H9 (cell line): ENCODE data around the gene KIF4A. TPM values are rescaled to one million over a fixed set of nuclear protein-coding genes. Genes with fewer than 3 reads are reported as not detected.
"Not testable (repeated sequence)": the region's sequence is repeated elsewhere in the genome, so short reads cannot be mapped to it uniquely, and the experiment has no call there.

Experiments used
- DNase-seq: peaks from one replicate; pipeline ENCODE4 v3.0.0-alpha.2; 2017
- H2AFZ ChIP-seq: one replicate; pipeline ENCODE4 v1.6.1; 2013; ENCODE audit warnings: mild to moderate bottlenecking, low read length, control low read depth, moderate library complexity
- H2AK5ac ChIP-seq: 2 replicates; pipeline ENCODE4 v1.6.1; 2013; ENCODE audit warnings: low read length, control low read depth, mixed read lengths; ENCODE audit not compliant: insufficient read length
- H2BK120ac ChIP-seq: one replicate; pipeline ENCODE4 v1.6.1; 2013; ENCODE audit warnings: low read depth, mild to moderate bottlenecking, low read length, control low read depth, inconsistent platforms; ENCODE audit not compliant: poor library complexity, severe bottlenecking
- H2BK12ac ChIP-seq: 2 replicates; pipeline ENCODE4 v1.6.1; 2013; ENCODE audit warnings: low read length, control low read depth, mixed read lengths, low read depth; ENCODE audit not compliant: insufficient read length
- H2BK15ac ChIP-seq: 2 replicates; pipeline ENCODE4 v1.6.1; 2013; ENCODE audit warnings: low read depth, low read length, control low read depth
- H2BK20ac ChIP-seq: one replicate; pipeline ENCODE4 v1.6.1; 2013; ENCODE audit warnings: low read depth, mild to moderate bottlenecking, low read length, control low read depth, inconsistent platforms; ENCODE audit not compliant: poor library complexity, severe bottlenecking
- H2BK5ac ChIP-seq: 2 replicates; pipeline ENCODE4 v1.6.1; 2013; ENCODE audit warnings: low read length, control low read depth, mixed read lengths; ENCODE audit not compliant: insufficient read length
- H3K14ac ChIP-seq: 2 replicates; pipeline ENCODE4 v1.6.1; 2013; ENCODE audit warnings: low read length, control low read depth; ENCODE audit not compliant: insufficient read depth
- H3K18ac ChIP-seq: 2 replicates; pipeline ENCODE4 v1.6.1; 2013; ENCODE audit warnings: low read depth, mild to moderate bottlenecking, mixed read lengths, low read length, control low read depth; ENCODE audit not compliant: insufficient read length
- H3K23ac ChIP-seq: 2 replicates; pipeline ENCODE4 v1.6.1; 2013; ENCODE audit warnings: low read length, control low read depth, mixed read lengths, low read depth; ENCODE audit not compliant: insufficient read length
- H3K23me2 ChIP-seq: 2 replicates; pipeline ENCODE4 v1.6.1; 2013; ENCODE audit warnings: low read depth, mild to moderate bottlenecking, mixed read lengths, low read length, control low read depth; ENCODE audit not compliant: insufficient read length, poor library complexity, severe bottlenecking
- H3K27ac ChIP-seq: 2 replicates; pipeline ENCODE4 v1.5.1; 2013; ENCODE audit warnings: low read length, control low read depth, mixed read lengths, low read depth; ENCODE audit not compliant: insufficient read length
- H3K27me3 ChIP-seq: 2 replicates; pipeline ENCODE4 v1.6.1; 2013; ENCODE audit warnings: low read length, control low read depth, inconsistent platforms; ENCODE audit not compliant: insufficient read depth
- H3K4ac ChIP-seq: 2 replicates; pipeline ENCODE4 v1.6.1; 2013; ENCODE audit warnings: low read depth, mild to moderate bottlenecking, control low read depth, inconsistent platforms, low read length, moderate library complexity
- H3K4me1 ChIP-seq: 2 replicates; pipeline ENCODE4 v1.6.1; 2013; ENCODE audit warnings: low read length, control low read depth, inconsistent platforms; ENCODE audit not compliant: insufficient read depth
- H3K4me2 ChIP-seq: 2 replicates; pipeline ENCODE4 v1.6.1; 2013; ENCODE audit warnings: low read length, control low read depth, mixed read lengths; ENCODE audit not compliant: insufficient read length, insufficient read depth
- H3K56ac ChIP-seq: 2 replicates; pipeline ENCODE4 v1.6.1; 2013; ENCODE audit warnings: low read depth, mild to moderate bottlenecking, mixed read lengths, low read length, control low read depth; ENCODE audit not compliant: insufficient read length
- H3K79me1 ChIP-seq: 2 replicates; pipeline ENCODE4 v1.6.1; 2013; ENCODE audit warnings: low read depth, mild to moderate bottlenecking, moderate library complexity, low read length, control low read depth, inconsistent platforms; ENCODE audit not compliant: insufficient read depth, poor library complexity, severe bottlenecking
- H3K79me2 ChIP-seq: 2 replicates; pipeline ENCODE4 v1.6.1; 2013; ENCODE audit warnings: low read length, control low read depth, inconsistent platforms; ENCODE audit not compliant: insufficient read depth
- H3K9ac ChIP-seq: 2 replicates; pipeline ENCODE4 v1.6.1; 2013; ENCODE audit warnings: low read length, control low read depth, mixed read lengths; ENCODE audit not compliant: insufficient read length; ENCODE audit errors: extremely low read depth
- H3K9me3 ChIP-seq: one replicate; pipeline ENCODE4 v1.6.1; 2013; ENCODE audit warnings: low read depth, low read length, inconsistent platforms; ENCODE audit not compliant: control insufficient read depth
- H3T11ph ChIP-seq: one replicate; pipeline ENCODE4 v1.6.1; 2013; ENCODE audit warnings: mild to moderate bottlenecking, low read length, control low read depth, inconsistent platforms
- H4K20me1 ChIP-seq: one replicate; pipeline ENCODE4 v1.6.1; 2013; ENCODE audit not compliant: control insufficient read depth, insufficient read length, insufficient read depth
- H4K5ac ChIP-seq: 2 replicates; pipeline ENCODE4 v1.6.1; 2013; ENCODE audit warnings: low read depth, mild to moderate bottlenecking, mixed read lengths, low read length, control low read depth; ENCODE audit not compliant: insufficient read length
- H4K8ac ChIP-seq: replicated peaks from 2 replicates; pipeline ENCODE4 v1.6.1; 2013; ENCODE audit warnings: low read length, control low read depth, mixed read lengths, low read depth; ENCODE audit not compliant: insufficient read length
- H4K91ac ChIP-seq: 2 replicates; pipeline ENCODE4 v1.6.1; 2013; ENCODE audit warnings: low read depth, mild to moderate bottlenecking, moderate library complexity, mixed read lengths, low read length, control low read depth; ENCODE audit not compliant: insufficient read length
- H3K27ac Mint-ChIP-seq, 3 experiments: 2 replicates in 2 of 3; 3 replicates in 1 of 3; pipeline ENCODE4 v1.8.0; 2020 to 2021; ENCODE audit warnings: mixed read lengths in 3 of 3, mild to moderate bottlenecking in 1 of 3, moderate library complexity in 1 of 3
- H3K27me3 Mint-ChIP-seq: 2 replicates; pipeline ENCODE4 v1.8.0; 2021; ENCODE audit warnings: low read depth, mild to moderate bottlenecking, moderate library complexity, mixed read lengths
- H3K36me3 Mint-ChIP-seq, 3 experiments: 2 replicates in 2 of 3; 3 replicates in 1 of 3; pipeline ENCODE4 v1.8.0; 2020 to 2021; ENCODE audit warnings: low read depth in 3 of 3, mixed read lengths in 3 of 3; ENCODE audit not compliant: insufficient read depth in 1 of 3
- H3K4me1 Mint-ChIP-seq, 2 experiments: 2 replicates each; pipeline ENCODE4 v1.8.0; 2020; ENCODE audit warnings: mixed read lengths in 2 of 2
- H3K4me3 Mint-ChIP-seq, 2 experiments: 2 replicates in 1 of 2; 3 replicates in 1 of 2; pipeline ENCODE4 v1.8.0; 2020 to 2021; ENCODE audit warnings: mild to moderate bottlenecking in 2 of 2, mixed read lengths in 2 of 2, moderate library complexity in 1 of 2
- H3K9me3 Mint-ChIP-seq, 2 experiments: 2 replicates in 1 of 2; 3 replicates in 1 of 2; pipeline ENCODE4 v1.8.0; 2020; ENCODE audit warnings: mild to moderate bottlenecking in 2 of 2, mixed read lengths in 2 of 2, moderate library complexity in 1 of 2
- WGBS: extraction: QIAGEN DNeasy Blood & Tissue Kit; methylation state at CpG from one replicate; pipeline ENCODE4 v1.1.7; 2013; ENCODE audit warnings: missing lambda C conversion rate, low lambda C conversion rate, mixed read lengths; ENCODE audit not compliant: insufficient read length; ENCODE audit errors: extremely low coverage; 5-methylcytosine and 5-hydroxymethylcytosine counted together
- total RNA-seq: library from RNA; stranded (reverse); gene quantifications from 2 replicates; pipeline ENCODE4 v1.2.1, GENCODE V29; 2021

Gene KIF4A
- total RNA-seq, 1 experiment from 2014 or later: 41.8 TPM

DNA sequence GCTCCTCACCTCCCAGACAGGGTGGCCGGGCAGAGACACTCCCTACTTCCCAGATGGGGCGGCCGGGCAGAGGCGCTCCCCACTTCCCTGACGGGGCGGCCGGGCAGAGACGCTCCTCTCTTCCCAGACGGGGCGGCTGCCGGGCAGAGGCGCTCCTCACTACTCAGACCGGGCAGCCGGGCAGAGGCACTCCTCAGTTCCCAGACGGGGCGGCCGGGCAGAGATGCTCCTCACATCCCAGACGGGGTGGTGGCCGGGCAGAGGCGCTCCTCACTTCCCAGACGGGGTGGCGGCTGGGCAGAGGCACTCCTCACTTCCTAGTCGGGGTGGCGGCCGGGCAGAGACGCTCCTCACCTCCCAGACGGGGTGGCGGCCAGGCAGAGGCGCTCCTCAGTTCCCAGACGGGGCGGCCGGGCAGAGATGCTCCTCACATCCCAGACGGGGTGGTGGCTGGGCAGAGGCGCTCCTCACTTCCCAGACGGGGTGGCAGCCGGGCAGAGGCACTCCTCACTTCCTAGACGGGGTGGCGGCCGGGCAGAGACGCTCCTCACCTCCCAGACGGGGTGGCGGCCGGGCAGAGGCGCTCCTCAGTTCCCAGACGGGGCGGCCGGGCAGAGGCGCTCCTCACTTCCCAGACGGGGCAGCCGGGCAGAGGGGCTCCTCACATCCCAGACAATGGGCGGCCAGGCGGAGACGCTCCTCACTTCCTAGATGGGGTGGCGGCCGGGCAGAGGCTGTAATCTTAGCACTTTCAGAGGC lies 59.6 kb downstream of the KIF4A start:
- H3K4ac ChIP-seq, DNase-seq, H4K20me1 ChIP-seq, H3K27ac ChIP-seq, H2BK5ac ChIP-seq, H3K79me2 ChIP-seq, H3T11ph ChIP-seq, H3K79me1 ChIP-seq, H2BK120ac ChIP-seq, H2BK20ac ChIP-seq, H4K91ac ChIP-seq, H3K18ac ChIP-seq, H3K27me3 ChIP-seq, H4K5ac ChIP-seq, H3K23me2 ChIP-seq, H3K14ac ChIP-seq, H3K4me1 Mint-ChIP-seq, H2AFZ ChIP-seq, H3K4me3 Mint-ChIP-seq, H3K9ac ChIP-seq, H3K23ac ChIP-seq, H3K27ac Mint-ChIP-seq, H2BK12ac ChIP-seq, H3K56ac ChIP-seq, H2AK5ac ChIP-seq, H2BK15ac ChIP-seq, H3K4me2 ChIP-seq, H3K27me3 Mint-ChIP-seq, H3K4me1 ChIP-seq, H4K8ac ChIP-seq: not testable (repeated sequence)
- H3K9me3 ChIP-seq: peaks cover 46% of the 10 kb centered on the region
- peaks cover 67 to 83% (median 80%) of the 10 kb centered on the region in 3 experiments for H3K36me3 Mint-ChIP-seq
- H3K9me3 Mint-ChIP-seq: peaks cover 74 to 79% of the 10 kb centered on the region in 2 experiments
- no CpG with 5 or more reads among the region's 55 CpGs for WGBS
